GM18858 (cell line): ENCODE data around the gene PROSER1.
"Not testable (repeated sequence)": the region's sequence is repeated elsewhere in the genome, so short reads cannot be mapped to it uniquely, and the experiment has no call there.

Experiments used
- ATAC-seq: cut with Tn5 transposase; IDR thresholded peaks from one replicate; pipeline ENCODE4 v1.9.1; 2021; ENCODE audit not compliant: unreplicated experiment

Gene PROSER1

DNA sequence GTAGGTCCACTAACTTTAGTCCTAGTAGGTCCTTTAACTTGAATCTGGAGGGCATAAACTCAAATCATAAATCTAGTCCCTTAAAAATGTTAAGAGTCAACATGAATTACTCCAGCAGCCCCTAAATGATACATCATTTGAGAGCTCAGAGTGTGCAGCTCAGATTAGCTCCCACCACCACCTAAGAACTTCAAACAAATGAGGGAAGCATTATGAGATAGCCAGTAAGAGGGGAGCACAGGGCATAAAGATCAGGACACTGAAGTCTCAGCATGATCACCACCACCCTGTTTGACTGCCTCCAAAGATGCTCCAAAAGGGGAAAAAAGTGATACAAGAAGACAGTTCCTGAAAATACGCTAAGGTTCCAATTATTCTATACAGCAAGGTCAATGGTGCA, 5.7 kb downstream of the PROSER1 start:
- no peak for ATAC-seq

DNA sequence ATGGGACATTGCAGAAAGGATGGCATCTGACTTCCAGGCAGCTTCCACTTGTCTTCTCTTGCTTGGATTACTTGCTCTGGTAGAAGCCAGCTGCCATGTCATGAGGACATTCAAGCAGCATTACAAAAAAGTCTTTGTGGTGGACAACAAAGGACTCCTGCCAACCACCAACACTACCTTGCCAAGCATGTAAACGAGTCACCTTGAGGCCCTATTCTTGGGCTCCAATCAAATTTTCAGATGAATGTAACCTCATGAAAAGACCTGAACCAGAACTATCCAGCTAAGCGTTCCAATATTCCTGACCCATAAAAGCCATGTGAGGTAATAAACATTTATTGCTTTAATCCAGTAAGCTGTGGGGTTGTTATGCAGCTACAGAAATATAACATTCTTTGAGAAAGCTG, 12.5 kb downstream of the PROSER1 start:
- no peak for ATAC-seq

DNA sequence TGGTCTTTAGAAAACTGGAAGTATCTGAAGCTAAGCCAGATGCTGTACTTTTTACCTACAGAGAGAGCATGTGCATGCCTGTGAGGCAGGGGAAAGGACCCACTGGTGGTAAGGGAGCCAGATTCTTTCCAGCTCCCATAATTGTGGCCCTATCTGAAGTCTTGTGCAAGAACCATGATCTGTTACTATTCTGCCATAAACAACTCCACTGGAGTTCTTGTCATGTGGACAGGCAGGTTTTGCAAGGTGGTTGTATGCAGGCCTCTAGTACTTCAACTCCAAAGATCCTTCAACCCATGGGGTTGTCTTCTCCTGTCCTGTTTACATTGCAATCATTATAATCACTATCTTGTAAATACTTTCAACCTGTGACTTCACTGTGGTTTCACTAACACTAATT, 14.1 kb downstream of the PROSER1 start:
- ATAC-seq, result no peak

DNA sequence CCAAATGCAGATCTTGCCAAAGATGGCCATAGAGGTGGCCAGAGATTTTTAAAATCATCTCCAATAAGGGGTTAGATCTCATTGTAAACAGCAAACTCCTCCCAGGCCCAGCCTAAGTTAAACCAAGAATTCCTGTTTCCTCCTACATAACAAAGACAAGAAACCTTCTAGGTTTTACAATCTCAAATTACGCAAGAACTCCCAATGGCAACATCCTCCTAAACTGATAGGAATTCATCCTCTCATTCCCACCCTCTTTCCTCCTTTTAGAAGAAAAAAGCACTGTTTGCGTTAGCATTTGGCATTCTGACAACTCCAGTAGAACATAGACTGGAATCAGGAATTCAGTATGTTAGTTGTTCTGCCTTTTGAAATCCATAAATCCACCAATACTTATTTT, 14.6 kb downstream of the PROSER1 start:
- ATAC-seq, result no peak

GRCh38 chr13:39020853-39021462, 16.9 kb downstream of the PROSER1 start:
- ATAC-seq, result no peak

- peak; percentile 70 for ATAC-seq
These were observed 21.1 kb downstream of the PROSER1 start for GRCh38 chr13:39016787-39017186.

DNA sequence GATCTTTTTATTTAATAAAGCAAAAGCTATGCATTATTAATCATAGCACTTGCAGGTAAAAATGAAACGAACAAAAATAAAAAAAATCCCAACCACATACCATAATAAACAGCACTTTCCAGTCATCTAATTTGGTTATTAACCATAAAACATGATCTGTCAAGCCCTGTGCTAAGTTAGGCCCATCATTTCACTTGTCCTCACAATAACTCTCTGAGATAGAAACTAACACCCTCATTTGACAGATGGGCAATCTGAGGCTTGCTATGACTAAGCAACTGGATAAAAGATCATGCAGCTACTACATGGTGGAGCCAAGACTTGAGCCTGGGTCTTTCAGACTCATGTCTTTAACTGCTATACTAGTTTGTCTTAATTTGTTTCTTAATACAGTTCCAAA, 21.8 kb downstream of the PROSER1 start:
- ATAC-seq, result peak; percentile 94

- ATAC-seq, result no peak
These were observed 24.4 kb downstream of the PROSER1 start for GRCh38 chr13:39013462-39013861.

GRCh38 chr13:39012608-39013007, 25.3 kb downstream of the PROSER1 start:
- ATAC-seq, result no peak

DNA sequence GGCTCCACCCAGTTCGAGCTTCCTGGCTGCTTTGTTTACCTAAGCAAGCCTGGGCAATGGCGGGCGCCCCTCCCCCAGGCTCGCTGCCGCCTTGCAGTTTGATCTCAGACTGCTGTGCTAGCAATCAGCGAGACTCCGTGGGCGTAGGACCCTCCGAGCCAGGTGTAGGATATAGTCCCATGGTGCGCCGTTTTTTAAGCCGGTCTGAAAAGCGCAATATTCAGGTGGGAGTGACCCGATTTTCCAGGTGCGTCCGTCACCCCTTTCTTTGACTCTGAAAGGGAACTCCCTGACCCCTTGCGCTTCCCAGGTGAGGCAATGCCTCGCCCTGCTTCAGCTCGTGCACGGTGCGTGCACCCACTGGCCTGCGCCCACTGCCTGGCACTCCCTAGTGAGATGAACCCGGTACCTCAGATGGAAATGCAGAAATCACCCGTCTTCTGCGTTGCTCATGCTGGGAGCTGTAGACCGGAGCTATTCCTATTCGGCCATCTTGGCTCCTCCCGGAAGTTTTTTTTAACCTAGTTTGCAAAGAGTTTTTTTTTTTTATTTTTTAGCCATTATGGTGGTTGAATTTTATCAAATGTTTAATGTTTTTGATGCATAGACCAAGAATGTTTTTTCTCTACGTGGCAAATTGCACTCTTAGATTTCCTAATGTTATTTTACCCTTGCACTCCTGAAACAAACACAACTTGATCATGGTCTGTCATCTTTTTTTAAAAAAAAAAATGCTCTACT, 31.3 kb downstream of the PROSER1 start:
- ATAC-seq, result not testable (repeated sequence)

GRCh38 chr13:38998739-38999138, 39.1 kb downstream of the PROSER1 start:
- ATAC-seq, result no peak

GRCh38 chr13:38993381-38993780, 44.5 kb downstream of the PROSER1 start:
- no peak for ATAC-seq

- no peak for ATAC-seq
These were observed 47.2 kb downstream of the PROSER1 start, which contains the start of gene STOML3 for GRCh38 chr13:38990693-38991092. STOML3 (minus strand) TSS chr13:38990831; CDS start chr13:38990721, 110 bp downstream.

DNA sequence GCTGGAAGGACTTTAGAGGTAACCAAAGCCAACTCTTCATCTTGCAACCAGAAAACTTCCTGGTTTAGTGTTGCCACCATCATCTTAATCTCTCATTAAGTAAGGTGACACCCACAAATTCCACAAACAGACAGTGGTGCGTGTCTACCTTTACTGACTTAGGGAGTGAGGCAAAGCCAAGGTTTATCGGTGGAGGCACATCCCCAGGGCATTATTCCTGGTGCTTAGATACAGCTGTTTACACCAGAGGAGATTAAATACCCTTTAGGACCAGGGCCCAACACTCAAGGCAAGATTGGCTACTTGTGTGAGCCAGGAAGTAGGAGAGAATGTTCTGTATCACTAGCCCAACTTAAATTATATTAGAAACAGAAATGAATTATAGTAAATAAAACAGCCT, 56.8 kb downstream of the PROSER1 start:
- no peak for ATAC-seq

- ATAC-seq, result no peak
These were observed 57.2 kb downstream of the PROSER1 start for GRCh38 chr13:38980750-38981078.

GRCh38 chr13:38979891-38980749, 57.8 kb downstream of the PROSER1 start:
- no peak for ATAC-seq

DNA sequence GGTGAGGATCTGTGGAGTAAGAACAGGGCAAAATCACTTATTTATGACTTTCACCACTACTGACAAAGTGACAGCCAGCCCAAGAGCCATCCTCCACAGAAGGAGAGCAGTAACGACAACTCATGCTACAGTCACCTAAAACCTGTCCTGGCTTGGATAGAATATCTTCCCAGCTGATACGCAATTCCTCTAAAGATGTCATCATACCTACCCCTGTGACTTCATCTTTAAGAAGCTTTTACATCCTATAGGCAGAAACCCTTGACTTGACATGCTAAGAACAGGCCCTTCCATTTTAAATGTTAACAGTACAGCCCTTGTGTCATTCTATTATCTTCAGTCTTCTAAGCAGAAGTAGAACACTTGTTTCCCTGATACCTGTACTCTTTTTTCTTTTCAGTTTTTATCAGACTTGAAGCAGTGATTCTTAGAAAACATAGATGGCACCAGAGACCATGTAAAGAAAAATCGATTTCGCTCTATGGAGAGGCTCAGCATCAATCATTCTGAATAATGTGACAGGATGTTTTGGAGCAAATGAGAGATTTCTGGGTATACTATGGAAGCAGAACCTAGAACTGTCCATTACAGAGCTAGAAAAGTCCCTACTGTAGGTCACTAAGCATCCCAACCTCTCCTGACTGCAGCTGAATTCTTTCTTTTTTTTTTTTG, 67.4 kb downstream of the PROSER1 start:
- no peak for ATAC-seq

DNA sequence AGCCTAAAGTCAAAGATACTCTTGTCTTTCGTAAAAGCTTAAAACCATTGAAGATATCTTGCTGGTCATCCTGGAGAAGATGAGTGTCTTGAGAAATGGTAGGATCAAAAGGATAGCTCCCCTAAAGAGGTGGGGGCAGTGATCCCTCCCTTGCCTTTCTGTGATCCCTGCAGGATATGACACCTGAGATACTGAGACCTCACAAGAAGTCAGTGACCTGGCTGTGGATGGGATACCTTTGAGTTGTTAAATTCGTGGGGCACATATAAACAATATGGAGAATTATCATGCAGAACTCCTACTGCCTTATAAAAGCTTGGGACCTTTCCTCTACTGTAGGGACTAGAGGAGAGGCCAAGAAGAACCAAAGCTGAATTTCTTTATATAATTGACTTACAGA, 68.7 kb downstream of the PROSER1 start:
- no peak for ATAC-seq

- no peak for ATAC-seq
These were observed 70.4 kb downstream of the PROSER1 start for GRCh38 chr13:38967446-38967845.

- no peak for ATAC-seq
These were observed 72.6 kb downstream of the PROSER1 start for GRCh38 chr13:38965281-38965680.

DNA sequence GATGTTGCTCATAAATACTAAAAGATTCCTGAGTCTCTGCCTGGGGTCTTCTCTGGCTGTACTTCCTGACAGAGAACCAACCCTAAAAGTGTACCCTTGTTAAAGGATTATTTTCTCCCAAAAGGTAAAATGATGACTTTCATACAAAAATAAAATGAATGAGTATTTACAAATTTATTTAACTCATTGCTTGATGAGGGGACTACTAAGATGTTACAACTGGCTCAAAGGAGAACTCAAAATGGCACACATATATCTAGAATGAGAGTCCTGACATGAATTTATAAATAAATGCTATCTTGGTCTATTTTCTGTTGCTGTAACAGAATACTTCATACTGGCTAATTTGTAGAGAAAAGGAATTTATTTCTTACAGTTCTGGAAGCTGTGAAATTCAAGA, 77.7 kb downstream of the PROSER1 start:
- ATAC-seq, result no peak
